ENCODE results near the gene EVI5L. TPM values are rescaled to one million over a fixed set of nuclear protein-coding genes. Genes with fewer than 3 reads are reported as not detected.

EVI5L gene
- polyA plus RNA-seq, 1 donor from 2014 or later = 50.6 TPM

DNA sequence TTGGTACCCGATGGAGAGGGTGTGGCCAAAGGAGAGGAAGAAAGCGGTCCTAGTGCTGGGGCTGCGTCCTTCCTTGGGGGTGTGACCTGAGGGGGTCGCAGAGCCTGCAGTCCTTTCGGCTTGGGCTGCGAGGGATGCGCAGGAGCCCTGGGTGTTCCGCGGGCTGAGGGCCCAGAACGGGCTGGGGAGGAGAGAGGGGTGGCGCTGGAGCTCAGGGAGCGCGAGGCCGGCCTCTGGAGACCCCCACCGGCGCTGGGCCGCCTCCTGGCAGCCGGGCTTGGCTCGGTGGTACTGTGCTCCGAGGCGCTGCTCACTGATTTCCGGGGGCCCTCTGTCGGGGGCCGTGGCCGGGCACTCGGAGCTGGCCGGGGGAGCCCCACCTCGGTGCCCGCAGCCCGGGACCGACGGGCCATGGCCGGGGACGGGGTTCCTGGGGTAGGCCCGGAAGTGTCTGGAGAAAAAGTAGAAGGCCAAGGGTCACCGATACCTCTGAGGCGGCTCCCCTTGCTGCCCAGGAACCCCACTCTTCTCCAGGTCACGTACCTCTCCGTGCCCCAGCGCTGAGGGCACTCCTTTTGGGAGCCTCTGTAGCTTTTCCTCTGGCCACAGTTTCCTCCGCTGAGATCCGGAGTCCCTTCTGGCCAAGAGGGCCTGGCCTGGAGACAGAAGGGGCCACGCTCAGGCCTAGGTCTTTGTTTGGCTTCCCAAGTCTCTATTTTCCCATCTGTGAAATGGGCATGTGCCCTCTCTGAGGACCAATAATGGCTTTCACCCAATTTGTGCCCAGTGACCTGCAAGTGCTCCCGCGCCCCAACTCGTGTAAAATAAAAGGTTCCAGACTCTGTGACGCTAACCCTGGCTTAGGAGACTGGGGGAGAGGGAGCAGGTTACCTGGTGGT lies 42.5 kb downstream of the EVI5L start:
- no peak overlapping the region for H3K27ac ChIP-seq (ENCODE audit: low read length)
- peak overlapping the region; percentile 92 for H3K4me3 ChIP-seq (ENCODE audit: low read length)
- H3K27me3 ChIP-seq (ENCODE audit: insufficient read depth, low read depth, low read length) = no peaks in the 10 kb centered on the region
- H3K4me2 ChIP-seq (ENCODE audit: low read length) = peak overlapping the region; percentile 88
- no peaks in the 10 kb centered on the region for H3K9me3 ChIP-seq (ENCODE audit: low read length)
- H2AFZ ChIP-seq (ENCODE audit: low read depth, low read length) = no peak overlapping the region
- H3F3A ChIP-seq (ENCODE audit: insufficient read depth, low read length, poor library complexity, severe bottlenecking) = peaks cover 6% of the 10 kb centered on the region
- no peaks in the 10 kb centered on the region for H3K9me2 ChIP-seq (ENCODE audit: insufficient read depth, low read length)
- H4K20me1 ChIP-seq (ENCODE audit: insufficient read depth) = no peaks in the 10 kb centered on the region
- H3K9ac ChIP-seq (ENCODE audit: low read length) = peak overlapping the region; percentile 98
- no peaks in the 10 kb centered on the region for H3K36me3 ChIP-seq (ENCODE audit: insufficient read depth, low read length)
- TF ChIP-seq POLR2AphosphoS5 (IDR thresholded peaks at IDR 0.05) (no peak), EZH2 (IDR thresholded peaks at IDR 0.05; ENCODE audit: borderline replicate concordance, insufficient read depth, low read length, poor library complexity, severe bottlenecking) (no peak), SMC3 (conservative IDR thresholded peaks at IDR 0.05; ENCODE audit: poor library complexity) (no peak), EP300 (conservative IDR thresholded peaks at IDR 0.05; ENCODE audit: poor library complexity, severe bottlenecking) (no peak), MXI1 (conservative IDR thresholded peaks at IDR 0.05; ENCODE audit: poor library complexity, severe bottlenecking) (no peak), TAF1 (IDR thresholded peaks at IDR 0.05; ENCODE audit: low read depth) (no peak)
- TF ChIP-seq, protein P1, sequence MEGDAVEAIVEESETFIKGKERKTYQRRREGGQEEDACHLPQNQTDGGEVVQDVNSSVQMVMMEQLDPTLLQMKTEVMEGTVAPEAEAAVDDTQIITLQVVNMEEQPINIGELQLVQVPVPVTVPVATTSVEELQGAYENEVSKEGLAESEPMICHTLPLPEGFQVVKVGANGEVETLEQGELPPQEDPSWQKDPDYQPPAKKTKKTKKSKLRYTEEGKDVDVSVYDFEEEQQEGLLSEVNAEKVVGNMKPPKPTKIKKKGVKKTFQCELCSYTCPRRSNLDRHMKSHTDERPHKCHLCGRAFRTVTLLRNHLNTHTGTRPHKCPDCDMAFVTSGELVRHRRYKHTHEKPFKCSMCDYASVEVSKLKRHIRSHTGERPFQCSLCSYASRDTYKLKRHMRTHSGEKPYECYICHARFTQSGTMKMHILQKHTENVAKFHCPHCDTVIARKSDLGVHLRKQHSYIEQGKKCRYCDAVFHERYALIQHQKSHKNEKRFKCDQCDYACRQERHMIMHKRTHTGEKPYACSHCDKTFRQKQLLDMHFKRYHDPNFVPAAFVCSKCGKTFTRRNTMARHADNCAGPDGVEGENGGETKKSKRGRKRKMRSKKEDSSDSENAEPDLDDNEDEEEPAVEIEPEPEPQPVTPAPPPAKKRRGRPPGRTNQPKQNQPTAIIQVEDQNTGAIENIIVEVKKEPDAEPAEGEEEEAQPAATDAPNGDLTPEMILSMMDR (IDR thresholded peaks at IDR 0.05; ENCODE audit: poor library complexity, severe bottlenecking) = no peak
- H3K79me2 ChIP-seq (replicated peaks; ENCODE audit: insufficient read depth, low read length) = peaks cover 13% of the 10 kb centered on the region

DNA sequence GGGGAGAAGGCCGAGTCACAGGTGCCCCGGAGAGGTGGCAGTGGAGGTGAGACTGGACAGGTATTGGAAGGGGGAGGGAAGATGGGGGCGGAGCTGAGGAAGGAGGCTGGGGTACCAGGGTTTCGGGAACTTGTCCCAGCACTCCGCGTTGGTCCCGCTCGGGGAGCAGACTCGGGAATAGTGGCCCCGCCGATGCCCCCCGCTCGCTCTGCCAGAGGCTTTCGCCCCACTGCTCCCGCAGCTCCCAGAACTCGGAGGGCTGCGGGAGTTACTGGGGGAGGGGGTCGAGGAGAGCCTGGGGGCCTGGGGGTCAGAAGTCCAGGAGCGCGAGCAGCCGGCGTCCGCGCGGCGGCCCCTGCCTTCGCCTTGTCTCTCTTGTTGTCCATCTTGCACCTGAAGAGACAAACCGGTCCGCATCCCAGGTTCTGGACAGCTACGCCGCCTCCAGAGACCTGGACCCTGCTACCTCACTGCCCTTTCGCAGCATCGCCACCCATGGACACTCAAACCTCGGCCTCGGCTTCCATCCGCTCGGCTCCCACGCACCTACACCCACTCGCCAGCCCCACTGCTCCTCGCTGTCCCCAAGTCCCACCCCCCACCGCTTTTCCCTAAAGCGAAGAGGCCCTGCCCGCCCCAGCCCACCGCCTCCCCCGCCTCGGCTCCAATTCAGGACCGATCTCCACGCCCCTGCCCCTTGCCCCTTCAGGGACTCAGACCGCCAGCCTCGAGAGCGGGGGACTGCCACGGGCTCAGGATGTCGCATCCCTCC lies 43.5 kb downstream of the EVI5L start:
- Histone ChIP-seq H3K36me3 (ENCODE audit: insufficient read depth, low read length) (no peaks in the 10 kb centered on the region), H3F3A (ENCODE audit: insufficient read depth, low read length, poor library complexity, severe bottlenecking) (peaks cover 6% of the 10 kb centered on the region), H3K9me3 (ENCODE audit: low read length) (no peaks in the 10 kb centered on the region), H2AFZ (ENCODE audit: low read depth, low read length) (peak overlapping the region; percentile 45), H3K79me2 (replicated peaks; ENCODE audit: insufficient read depth, low read length) (peaks cover 13% of the 10 kb centered on the region), H3K4me3 (ENCODE audit: low read length) (peak overlapping the region; percentile 92), H3K27me3 (ENCODE audit: insufficient read depth, low read depth, low read length) (no peaks in the 10 kb centered on the region), H3K4me2 (ENCODE audit: low read length) (peak overlapping the region; percentile 88), H3K9me2 (ENCODE audit: insufficient read depth, low read length) (no peaks in the 10 kb centered on the region), H4K20me1 (ENCODE audit: insufficient read depth) (no peaks in the 10 kb centered on the region), H3K9ac (ENCODE audit: low read length) (peak overlapping the region; percentile 98), H3K27ac (ENCODE audit: low read length) (peak overlapping the region; percentile 86)
- TF ChIP-seq TAF1 (IDR thresholded peaks at IDR 0.05; ENCODE audit: low read depth) (no peak), MXI1 (conservative IDR thresholded peaks at IDR 0.05; ENCODE audit: poor library complexity, severe bottlenecking) (no peak), POLR2AphosphoS5 (IDR thresholded peaks at IDR 0.05) (no peak), SMC3 (conservative IDR thresholded peaks at IDR 0.05; ENCODE audit: poor library complexity) (no peak), REST (IDR thresholded peaks at IDR 0.05; ENCODE audit: borderline replicate concordance) (no peak), RAD21 (conservative IDR thresholded peaks at IDR 0.05) (no peak), EZH2 (IDR thresholded peaks at IDR 0.05; ENCODE audit: borderline replicate concordance, insufficient read depth, low read length, poor library complexity, severe bottlenecking) (no peak), EP300 (conservative IDR thresholded peaks at IDR 0.05; ENCODE audit: poor library complexity, severe bottlenecking) (no peak)
- TF ChIP-seq, protein P1 (IDR thresholded peaks at IDR 0.05; ENCODE audit: poor library complexity, severe bottlenecking) = no peak
